ENCODE measurements around the gene AKT1. TPM values are rescaled to one million over a fixed set of nuclear protein-coding genes. Genes with fewer than 3 reads are reported as not detected.

Gene AKT1
- polyA plus RNA-seq, 4 donors = 105 to 150 (median 131) TPM

DNA sequence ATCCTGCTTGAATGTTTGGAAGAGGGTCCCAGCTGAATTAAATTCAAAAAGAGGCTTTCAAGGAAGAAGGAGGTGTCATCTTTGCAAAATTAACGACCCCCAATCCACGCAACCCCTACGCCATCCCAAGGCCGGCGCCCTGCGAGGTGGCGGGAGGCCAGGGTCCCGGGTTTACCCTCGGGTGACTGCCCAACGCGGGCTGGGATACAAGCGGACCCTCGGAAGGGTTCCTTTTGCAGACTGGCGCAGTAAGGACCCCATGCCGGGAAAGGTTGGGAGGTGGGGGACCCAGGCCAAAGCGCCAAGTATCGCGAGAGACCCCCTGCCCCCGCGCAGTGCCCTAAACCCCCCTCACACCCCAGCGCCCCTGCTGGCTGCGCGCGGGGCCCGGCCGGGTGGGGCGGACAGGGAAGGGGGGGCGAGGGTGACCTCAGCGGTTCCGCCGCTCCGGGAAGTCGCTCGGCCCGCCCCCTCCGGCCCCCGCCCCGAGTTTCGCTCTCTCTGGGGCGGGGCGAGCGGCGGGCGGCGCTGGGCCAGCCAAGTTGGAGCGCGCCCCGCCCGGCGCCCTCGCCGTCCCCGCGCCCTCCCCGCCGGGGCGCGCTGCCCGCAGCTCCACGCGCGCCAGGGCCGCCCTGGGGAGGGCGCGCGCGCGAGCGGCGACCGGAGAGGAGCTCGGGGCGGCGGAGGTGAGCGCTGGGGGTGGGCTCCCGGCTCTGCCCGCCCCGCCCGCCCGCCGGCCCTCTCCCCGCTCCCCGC, 4.6 kb upstream of the AKT1 start:
- peak in 1 of 4 donors; percentile 15 for DNase-seq (ENCODE audit: low read depth in 4 of 4, low spot score in 2 of 4)

GRCh38 chr14:104799244-104800014, 3.9 kb upstream of the AKT1 start:
- DNase-seq (ENCODE audit: low read depth in 4 of 4, low spot score in 2 of 4) = peak in 1 of 4 donors; percentile 56

DNA sequence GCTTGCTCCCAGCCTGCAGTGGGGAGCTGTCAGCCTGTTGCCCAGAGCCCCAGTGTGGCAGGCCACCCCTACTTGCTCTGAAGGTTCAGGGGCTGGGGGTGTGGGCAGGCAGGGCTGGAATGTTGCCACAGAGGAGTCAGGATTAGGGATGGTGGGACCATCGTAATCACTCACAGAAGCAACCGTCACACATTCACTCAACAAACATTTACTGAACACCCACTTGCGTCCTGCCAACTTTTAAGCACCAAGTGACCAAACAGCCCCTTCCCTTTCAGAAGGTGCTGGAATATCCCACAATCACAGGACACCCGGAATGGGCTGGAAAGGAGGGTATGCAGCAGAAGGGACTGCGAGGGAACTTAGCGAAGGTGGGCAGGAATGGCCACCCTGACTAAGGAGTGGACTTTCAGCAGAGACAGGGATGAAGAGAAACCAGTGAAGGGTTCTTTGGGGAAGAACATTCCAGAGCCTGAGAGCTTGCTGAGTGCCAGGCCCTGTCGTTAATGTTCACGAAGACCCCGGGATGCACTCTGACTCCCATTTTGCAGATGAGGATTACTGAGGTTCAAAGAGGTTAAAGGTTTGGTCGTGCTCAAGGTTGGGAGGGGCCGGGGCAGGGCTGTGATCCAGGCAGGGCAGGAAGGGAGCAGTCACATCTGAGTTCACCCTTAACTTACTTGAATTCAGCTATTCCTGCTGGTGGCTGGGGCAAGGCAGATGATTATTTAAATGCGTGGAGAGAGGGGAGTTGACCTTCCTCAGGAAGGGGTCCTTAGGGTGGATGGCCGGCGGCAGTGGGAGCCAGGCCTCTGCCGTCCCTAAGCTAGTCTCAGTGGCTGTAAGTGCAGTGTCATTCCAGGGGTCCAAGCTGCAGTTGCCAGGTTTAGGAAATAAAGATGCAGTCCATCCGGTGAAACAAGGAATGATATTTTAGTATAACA, 3.0 kb upstream of the AKT1 start:
- no peak for DNase-seq (ENCODE audit: low read depth in 4 of 4, low spot score in 2 of 4)

- no peak for DNase-seq (ENCODE audit: low read depth in 4 of 4, low spot score in 2 of 4)
These were observed 1.8 kb upstream of the AKT1 start for GRCh38 chr14:104797115-104798044.

DNA sequence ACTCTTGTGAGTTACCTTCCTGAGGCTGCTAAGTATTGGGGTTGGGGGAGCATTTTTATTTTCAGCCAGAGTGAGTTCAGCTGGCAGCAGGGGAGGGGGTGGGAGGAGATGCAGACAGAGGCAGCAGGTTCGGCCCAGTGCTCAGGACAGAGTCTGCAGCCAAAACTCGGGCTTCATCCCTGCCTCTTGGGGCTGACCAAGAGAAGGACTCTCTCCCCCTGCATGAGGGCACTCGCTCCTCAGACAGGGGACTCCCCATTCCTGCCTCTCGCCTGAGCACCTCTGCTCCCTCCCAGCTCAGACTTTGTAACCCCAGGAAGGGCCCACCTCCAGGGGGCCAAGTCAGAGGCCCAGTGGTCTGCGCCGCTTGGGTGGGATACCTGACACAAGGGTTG, 1.1 kb upstream of the AKT1 start:
- DNase-seq (ENCODE audit: low read depth in 4 of 4, low spot score in 2 of 4) = no peak

DNA sequence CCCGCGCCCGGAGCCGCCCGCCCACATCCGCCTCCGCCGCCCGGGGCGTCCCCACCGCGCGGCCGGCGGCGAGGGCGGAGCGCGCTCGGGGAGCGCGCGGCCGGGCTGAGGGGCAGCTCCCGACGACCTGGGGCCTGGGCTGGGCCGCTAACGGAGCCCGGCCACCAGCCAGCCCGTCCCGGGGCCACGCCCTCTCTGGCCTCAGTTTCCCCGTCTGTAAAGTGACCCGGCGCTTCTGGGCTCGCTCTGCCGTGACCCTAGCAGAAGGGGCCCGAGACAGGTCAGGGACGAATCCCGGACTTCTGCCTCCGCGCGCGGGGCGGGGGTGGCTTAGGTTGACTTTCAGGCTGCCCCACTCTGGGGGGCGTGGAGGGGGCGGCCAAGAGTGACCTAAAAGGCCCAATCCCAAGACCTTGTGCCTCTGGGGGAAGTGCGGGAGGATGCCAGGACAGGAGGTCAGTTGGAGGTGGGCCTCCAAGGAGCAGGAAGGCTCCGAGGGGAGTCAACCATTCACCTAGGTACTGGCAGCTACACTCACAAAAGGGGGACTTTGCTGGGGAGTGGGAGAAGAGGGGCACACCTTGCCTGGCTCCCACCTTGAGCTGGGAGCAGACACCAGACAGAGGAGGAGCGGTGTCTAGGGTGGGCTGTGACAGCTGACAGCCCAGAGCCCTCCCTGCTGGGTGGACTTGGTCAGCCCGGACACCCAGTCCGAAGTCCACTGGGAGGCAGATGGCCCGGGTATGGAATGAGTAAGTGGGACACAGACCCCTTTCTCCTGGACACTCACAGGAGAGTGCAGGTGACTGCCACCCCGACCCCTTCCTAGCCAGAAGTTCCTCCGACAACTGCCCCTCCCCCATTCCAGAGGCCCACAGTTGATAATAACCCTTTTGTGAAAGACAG, 486 bp upstream of the AKT1 start:
- DNase-seq (ENCODE audit: low read depth in 4 of 4, low spot score in 2 of 4) = no peak

DNA sequence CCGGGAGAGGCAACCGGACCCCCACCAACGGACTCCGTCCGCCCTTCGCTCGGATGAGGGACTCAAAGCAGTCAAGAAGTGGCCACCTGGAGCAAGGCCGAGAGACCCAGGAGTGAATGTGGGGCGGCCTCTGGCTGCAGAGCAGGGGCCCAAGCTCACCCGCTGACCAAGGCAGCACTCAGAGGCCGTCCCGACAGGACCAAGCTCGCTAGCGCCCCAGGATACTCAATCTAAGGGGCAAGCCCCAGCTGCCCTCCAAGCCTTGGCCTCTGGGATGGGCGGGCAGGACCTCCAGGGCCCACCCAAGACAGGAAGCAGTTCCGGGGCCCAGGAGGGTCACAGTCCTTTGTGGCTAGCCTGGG, 936 bp downstream of the AKT1 start:
- DNase-seq (ENCODE audit: low read depth in 4 of 4, low spot score in 2 of 4) = peak in 1 of 4 donors; percentile 15

- DNase-seq (ENCODE audit: low read depth in 4 of 4, low spot score in 2 of 4) = no peak
These were observed 1.4 kb downstream of the AKT1 start for GRCh38 chr14:104794099-104794498.

- DNase-seq (ENCODE audit: low read depth in 4 of 4, low spot score in 2 of 4) = no peak
These were observed 1.9 kb downstream of the AKT1 start for GRCh38 chr14:104793703-104793959.

DNA sequence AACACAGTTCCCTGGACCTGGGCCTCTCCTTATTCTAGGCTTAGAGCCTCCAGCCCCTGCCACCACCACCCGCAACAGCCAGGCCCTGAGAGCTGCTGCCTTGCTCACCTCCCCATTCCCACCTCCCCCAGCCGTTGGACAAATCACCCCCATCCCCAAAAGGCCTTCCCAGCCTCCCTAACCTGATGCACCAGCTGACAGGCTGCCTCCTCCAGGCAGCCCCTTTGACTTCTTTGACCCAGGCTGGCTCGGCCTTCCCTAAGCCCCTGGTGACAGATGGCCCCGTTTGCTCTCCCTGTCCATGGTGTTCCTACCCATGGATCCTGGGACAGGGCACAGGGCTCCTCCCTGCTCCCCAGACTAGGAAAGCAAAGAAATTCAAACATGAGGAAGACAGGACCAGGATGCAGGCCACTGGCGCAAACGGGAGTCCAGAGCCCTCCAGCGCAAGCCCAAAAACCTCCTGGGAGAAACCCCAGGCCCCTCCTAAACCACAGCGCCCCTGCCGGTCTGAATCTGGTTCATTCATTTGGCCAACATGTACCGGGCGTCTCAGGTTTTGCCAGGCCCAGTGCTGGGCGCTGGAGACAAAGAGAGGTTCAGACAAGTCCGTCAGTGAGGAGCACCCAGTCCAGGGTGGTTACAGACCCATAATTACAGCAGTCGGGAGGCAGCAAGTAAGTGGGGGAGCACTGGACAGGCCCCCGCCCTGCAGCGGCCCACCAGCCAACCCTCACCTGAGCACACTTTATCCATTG, 2.4 kb downstream of the AKT1 start:
- DNase-seq (ENCODE audit: low read depth in 4 of 4, low spot score in 2 of 4) = no peak

GRCh38 chr14:104792101-104792884, 3.3 kb downstream of the AKT1 start:
- DNase-seq (ENCODE audit: low read depth in 4 of 4, low spot score in 2 of 4) = no peak

DNA sequence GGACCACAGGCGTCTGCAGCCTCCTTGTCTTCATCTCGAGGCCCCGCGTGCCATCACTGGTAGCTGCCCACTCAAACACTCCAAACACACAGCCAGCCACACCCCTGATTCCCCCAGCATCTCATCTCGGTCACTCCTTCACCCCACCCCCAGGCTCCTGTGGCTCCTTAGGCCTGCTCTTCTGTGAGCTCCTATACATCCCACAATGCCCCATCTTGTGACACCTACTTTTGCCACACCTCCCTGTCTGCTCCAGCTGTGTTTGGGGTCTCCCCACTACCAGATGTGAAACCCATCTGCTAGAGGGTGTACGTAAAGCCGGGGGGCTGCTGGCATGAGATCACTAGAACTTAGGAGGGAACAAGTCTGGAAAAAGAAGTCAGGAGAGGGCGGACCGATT, 4.1 kb downstream of the AKT1 start:
- DNase-seq (ENCODE audit: low read depth in 4 of 4, low spot score in 2 of 4) = no peak

GRCh38 chr14:104789752-104790743, 5.5 kb downstream of the AKT1 start:
- no peak for DNase-seq (ENCODE audit: low read depth in 4 of 4, low spot score in 2 of 4)

DNA sequence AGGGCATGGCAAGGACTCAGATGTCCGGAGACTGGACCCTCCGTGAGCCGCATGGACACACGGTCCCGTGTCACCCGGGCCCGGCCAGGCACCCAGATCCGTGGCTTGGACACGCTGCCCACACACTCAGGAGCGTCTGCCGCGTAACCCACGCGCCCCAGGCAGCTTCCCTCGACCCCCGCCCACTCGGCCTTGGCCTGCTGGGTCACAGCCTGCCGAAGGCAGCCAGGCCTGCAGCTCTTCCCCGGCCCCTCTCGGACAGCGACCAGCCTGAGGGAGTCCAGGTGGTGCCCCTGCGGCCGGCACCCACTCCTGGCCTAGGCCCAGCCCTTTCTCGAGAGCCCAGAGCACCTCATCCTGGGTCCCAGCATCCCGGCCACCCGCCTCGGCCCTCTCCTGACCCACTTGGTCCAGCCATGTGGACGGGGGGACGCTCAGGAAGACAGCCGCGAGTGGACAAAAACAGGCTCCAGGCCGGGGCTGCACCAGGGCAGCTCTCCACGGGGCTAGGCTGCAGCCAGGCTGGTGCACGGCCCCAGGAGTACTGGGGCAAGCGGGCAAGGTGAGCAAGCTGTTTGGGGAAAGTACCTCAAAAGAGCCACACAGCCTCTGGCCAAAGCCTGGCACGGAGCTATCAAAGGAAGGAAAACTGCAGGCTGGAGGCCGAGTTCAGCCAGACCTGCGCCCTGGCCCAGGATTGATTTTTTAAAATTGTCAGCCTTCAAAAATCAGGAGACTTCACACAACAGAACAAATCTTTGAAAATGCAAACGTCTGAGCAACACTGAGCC, 6.5 kb downstream of the AKT1 start:
- DNase-seq (ENCODE audit: low read depth in 4 of 4, low spot score in 2 of 4) = no peak

- no peak for DNase-seq (ENCODE audit: low read depth in 4 of 4, low spot score in 2 of 4)
These were observed 7.3 kb downstream of the AKT1 start for GRCh38 chr14:104788161-104788818.

All from left renal cortex interstitium (tissue), 4 donors.